ENCODE results near the gene ARL8A. TPM values are rescaled to one million over a fixed set of nuclear protein-coding genes. Genes with fewer than 3 reads are reported as not detected.

ARL8A gene
- total RNA-seq, 1 donor from 2014 or later: 12.5 TPM

DNA sequence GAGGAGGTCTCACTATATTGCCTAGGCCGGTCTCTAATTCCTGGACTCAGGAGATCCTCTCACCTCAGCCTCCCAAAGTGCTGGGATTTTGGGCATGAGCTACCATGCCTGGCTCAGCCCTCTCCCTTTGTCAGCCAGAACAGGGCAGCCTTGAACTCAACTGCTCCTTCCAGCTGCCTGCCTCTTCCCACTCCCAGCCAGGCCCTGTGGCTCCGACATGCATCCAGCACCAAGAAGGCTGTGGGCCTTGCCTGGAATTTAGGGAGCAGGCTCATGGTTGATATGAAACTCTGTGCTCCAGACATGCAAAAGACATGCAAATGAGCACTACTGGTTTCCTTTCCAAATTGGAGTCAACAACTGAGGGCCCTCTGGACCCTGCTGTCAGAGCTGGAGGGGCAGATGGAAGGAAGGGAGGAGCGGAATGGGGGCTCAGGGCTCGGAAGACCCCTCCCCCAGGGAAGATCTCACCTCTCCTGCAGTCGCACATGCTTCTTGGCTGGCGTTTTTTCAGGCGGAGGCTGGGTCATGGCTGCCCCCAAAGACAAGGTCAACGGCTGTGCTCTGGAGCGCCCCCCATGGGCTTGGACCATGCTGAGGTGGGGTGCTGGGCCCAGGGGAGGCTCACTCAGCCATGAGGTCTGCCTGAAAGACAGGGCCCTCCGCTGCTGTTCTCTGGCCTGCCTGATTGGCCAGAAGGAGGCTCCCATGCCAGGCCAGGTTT is 14.4 kb upstream of the ARL8A start:
- Histone ChIP-seq H3K9me3 (ENCODE audit: control insufficient read depth in 3 of 3, low read length in 3 of 3) (no peaks in the 10 kb centered on the region), H3K27me3 (ENCODE audit: control insufficient read depth in 3 of 3, insufficient read depth in 3 of 3, low read length in 3 of 3) (peaks cover 0 to 2% (median 0%) of the 10 kb centered on the region in 3 donors), H3K27ac (ENCODE audit: low read depth, low read length) (no peak overlapping the region), H3K4me3 (ENCODE audit: low read length in 3 of 3) (no peak overlapping the region), H3K36me3 (ENCODE audit: control insufficient read depth in 3 of 3, insufficient read depth in 3 of 3, low read length in 3 of 3) (no peaks in the 10 kb centered on the region), H3K4me1 (ENCODE audit: control insufficient read depth in 3 of 3, insufficient read depth in 3 of 3, low read length in 3 of 3) (peaks cover 6 to 19% (median 15%) of the 10 kb centered on the region in 3 donors), H3K9ac (ENCODE audit: low read depth in 1 of 3, low read length in 3 of 3) (no peak overlapping the region)

DNA sequence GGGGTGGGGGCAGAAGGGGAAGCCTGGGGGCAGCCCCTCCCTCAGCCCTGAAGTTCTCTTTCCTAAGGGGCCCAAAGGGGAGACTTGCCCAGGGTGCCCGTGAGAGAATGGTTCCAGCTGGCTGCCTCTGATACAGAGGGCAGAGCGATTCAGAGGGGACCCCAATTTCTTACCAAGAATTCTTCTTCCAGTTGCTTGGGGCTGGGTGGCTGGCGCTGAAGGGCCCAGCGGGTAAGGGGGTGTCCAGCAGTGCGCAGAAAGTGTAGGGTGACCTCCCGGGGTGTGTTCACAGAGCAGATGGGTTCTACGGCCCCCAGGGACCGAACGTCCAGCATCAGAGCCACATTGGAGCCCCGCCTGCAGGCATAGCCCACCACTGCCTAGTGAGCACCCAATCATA is 13.4 kb upstream of the ARL8A start:
- Histone ChIP-seq H3K9ac (ENCODE audit: low read depth in 1 of 3, low read length in 3 of 3) (no peak overlapping the region), H3K27me3 (ENCODE audit: control insufficient read depth in 3 of 3, insufficient read depth in 3 of 3, low read length in 3 of 3) (peaks cover 0 to 6% (median 0%) of the 10 kb centered on the region in 3 donors), H3K9me3 (ENCODE audit: control insufficient read depth in 3 of 3, low read length in 3 of 3) (no peaks in the 10 kb centered on the region), H3K36me3 (ENCODE audit: control insufficient read depth in 3 of 3, insufficient read depth in 3 of 3, low read length in 3 of 3) (no peaks in the 10 kb centered on the region), H3K27ac (ENCODE audit: low read depth, low read length) (no peak overlapping the region), H3K4me1 (ENCODE audit: control insufficient read depth in 3 of 3, insufficient read depth in 3 of 3, low read length in 3 of 3) (peaks cover 4 to 19% (median 13%) of the 10 kb centered on the region in 3 donors), H3K4me3 (ENCODE audit: low read length in 3 of 3) (no peak overlapping the region)

DNA sequence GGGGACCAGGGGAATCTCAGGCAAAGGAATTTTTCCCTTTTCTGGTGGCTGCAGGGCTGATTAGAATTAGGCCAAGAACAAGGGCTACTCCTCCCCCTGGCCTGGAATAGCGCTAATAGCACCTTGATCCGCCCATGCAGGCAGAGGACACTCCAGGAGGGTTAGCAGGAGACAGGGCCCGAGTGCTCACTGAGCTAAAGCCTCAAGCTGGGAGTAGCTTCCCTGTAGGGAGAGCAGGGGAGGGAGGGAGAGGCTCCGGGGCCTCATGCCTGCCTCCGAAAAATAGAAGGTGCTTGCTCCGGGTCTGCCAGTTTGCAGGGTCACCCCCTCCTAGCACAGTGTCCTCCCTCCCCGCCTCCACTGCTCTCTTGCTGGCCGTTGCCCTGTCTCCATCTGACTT is 12.1 kb upstream of the ARL8A start:
- H3K9ac ChIP-seq (ENCODE audit: low read depth in 1 of 3, low read length in 3 of 3): no peak overlapping the region
- H3K27me3 ChIP-seq (ENCODE audit: control insufficient read depth in 3 of 3, insufficient read depth in 3 of 3, low read length in 3 of 3): peaks cover 0 to 6% (median 0%) of the 10 kb centered on the region in 3 donors
- no peaks in the 10 kb centered on the region for H3K9me3 ChIP-seq (ENCODE audit: control insufficient read depth in 3 of 3, low read length in 3 of 3)
- H3K36me3 ChIP-seq (ENCODE audit: control insufficient read depth in 3 of 3, insufficient read depth in 3 of 3, low read length in 3 of 3): no peaks in the 10 kb centered on the region
- no peak overlapping the region for H3K27ac ChIP-seq (ENCODE audit: low read depth, low read length)
- H3K4me3 ChIP-seq (ENCODE audit: low read length in 3 of 3): no peak overlapping the region
- peaks cover 4 to 14% (median 7%) of the 10 kb centered on the region in 3 donors for H3K4me1 ChIP-seq (ENCODE audit: control insufficient read depth in 3 of 3, insufficient read depth in 3 of 3, low read length in 3 of 3)

GRCh38 chr1:202155478-202156021 is 11.0 kb upstream of the ARL8A start:
- Histone ChIP-seq H3K36me3 (ENCODE audit: control insufficient read depth in 3 of 3, insufficient read depth in 3 of 3, low read length in 3 of 3) (no peaks in the 10 kb centered on the region), H3K27ac (ENCODE audit: low read depth, low read length) (no peak overlapping the region), H3K4me1 (ENCODE audit: control insufficient read depth in 3 of 3, insufficient read depth in 3 of 3, low read length in 3 of 3) (peaks cover 4 to 14% (median 7%) of the 10 kb centered on the region in 3 donors), H3K9me3 (ENCODE audit: control insufficient read depth in 3 of 3, low read length in 3 of 3) (no peaks in the 10 kb centered on the region), H3K9ac (ENCODE audit: low read depth in 1 of 3, low read length in 3 of 3) (no peak overlapping the region), H3K4me3 (ENCODE audit: low read length in 3 of 3) (no peak overlapping the region), H3K27me3 (ENCODE audit: control insufficient read depth in 3 of 3, insufficient read depth in 3 of 3, low read length in 3 of 3) (peaks cover 0 to 5% (median 0%) of the 10 kb centered on the region in 3 donors)

DNA sequence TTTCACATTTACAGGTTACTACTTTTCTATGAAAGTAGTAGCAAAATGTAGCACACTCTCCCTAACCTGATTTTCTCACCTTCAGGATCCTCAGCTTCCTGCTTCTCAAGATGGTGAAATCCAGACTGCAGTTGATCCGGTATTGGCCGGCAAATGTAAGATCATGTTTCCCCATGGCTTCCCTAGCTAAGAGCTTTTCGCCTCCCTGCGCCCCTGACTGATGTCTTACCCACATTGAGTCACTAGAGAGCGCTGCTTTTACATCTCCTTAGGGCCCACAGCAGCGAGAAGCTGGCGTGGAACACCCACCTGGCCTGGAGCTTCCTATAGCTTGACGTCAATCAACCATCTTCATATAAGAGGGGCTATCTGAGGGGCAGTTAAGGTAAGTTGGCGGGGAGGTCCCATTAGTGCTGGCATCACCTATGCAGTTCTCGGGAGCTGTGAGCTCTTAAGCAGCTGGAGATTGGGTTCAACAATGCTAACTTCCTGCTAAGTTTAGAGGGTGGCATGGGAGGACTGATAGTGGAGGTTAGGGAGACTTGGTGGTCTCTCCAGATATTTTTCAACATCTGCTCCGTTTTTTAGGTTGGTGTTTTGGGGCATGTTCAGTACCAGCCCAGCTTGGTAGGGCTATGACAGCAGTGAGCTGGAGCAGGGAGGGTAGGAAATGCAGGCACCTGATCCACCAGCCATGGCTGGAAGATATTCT is 10.4 kb upstream of the ARL8A start:
- H3K27me3 ChIP-seq (ENCODE audit: control insufficient read depth in 3 of 3, insufficient read depth in 3 of 3, low read length in 3 of 3): peaks cover 0 to 4% (median 0%) of the 10 kb centered on the region in 3 donors
- no peaks in the 10 kb centered on the region for H3K9me3 ChIP-seq (ENCODE audit: control insufficient read depth in 3 of 3, low read length in 3 of 3)
- H3K4me3 ChIP-seq (ENCODE audit: low read length in 3 of 3): no peak overlapping the region
- no peak overlapping the region for H3K27ac ChIP-seq (ENCODE audit: low read depth, low read length)
- H3K4me1 ChIP-seq (ENCODE audit: control insufficient read depth in 3 of 3, insufficient read depth in 3 of 3, low read length in 3 of 3): peaks cover 4 to 14% (median 7%) of the 10 kb centered on the region in 3 donors
- H3K9ac ChIP-seq (ENCODE audit: low read depth in 1 of 3, low read length in 3 of 3): no peak overlapping the region
- H3K36me3 ChIP-seq (ENCODE audit: control insufficient read depth in 3 of 3, insufficient read depth in 3 of 3, low read length in 3 of 3): no peaks in the 10 kb centered on the region

DNA sequence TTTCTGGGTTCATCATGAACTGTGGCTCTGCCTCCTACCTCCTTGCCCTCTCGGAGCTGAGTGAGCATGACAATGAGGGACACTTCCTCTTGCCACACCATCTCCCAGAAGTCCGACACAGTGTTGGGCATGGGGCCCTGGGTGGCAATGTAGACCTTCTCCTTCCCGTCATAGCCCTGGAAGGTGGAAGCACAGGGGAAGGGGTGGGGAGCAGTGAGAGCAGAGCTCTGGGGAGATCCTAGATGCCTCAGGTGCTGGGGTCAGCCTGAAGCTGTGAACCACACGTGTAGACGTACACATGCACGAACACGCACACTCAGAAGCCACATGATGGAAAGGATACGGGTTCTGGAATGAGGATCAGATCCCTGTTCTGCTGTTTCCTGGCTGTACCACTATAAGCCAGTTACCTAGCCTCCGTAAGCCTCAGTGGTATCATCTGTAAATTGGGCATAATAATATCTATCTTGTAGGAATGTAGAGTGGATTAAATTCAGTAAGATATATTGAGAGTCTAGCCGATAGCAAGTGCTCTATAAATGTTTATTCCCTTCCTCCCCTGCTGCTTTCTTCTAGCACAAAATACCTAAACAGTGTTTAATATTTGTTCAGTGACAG is 9.7 kb upstream of the ARL8A start:
- H3K4me1 ChIP-seq (ENCODE audit: control insufficient read depth in 3 of 3, insufficient read depth in 3 of 3, low read length in 3 of 3): peaks cover 4 to 14% (median 7%) of the 10 kb centered on the region in 3 donors
- no peak overlapping the region for H3K4me3 ChIP-seq (ENCODE audit: low read length in 3 of 3)
- H3K27me3 ChIP-seq (ENCODE audit: control insufficient read depth in 3 of 3, insufficient read depth in 3 of 3, low read length in 3 of 3): peaks cover 0 to 4% (median 0%) of the 10 kb centered on the region in 3 donors
- no peaks in the 10 kb centered on the region for H3K36me3 ChIP-seq (ENCODE audit: control insufficient read depth in 3 of 3, insufficient read depth in 3 of 3, low read length in 3 of 3)
- H3K27ac ChIP-seq (ENCODE audit: low read depth, low read length): no peak overlapping the region
- H3K9ac ChIP-seq (ENCODE audit: low read depth in 1 of 3, low read length in 3 of 3): no peak overlapping the region
- H3K9me3 ChIP-seq (ENCODE audit: control insufficient read depth in 3 of 3, low read length in 3 of 3): no peaks in the 10 kb centered on the region

DNA sequence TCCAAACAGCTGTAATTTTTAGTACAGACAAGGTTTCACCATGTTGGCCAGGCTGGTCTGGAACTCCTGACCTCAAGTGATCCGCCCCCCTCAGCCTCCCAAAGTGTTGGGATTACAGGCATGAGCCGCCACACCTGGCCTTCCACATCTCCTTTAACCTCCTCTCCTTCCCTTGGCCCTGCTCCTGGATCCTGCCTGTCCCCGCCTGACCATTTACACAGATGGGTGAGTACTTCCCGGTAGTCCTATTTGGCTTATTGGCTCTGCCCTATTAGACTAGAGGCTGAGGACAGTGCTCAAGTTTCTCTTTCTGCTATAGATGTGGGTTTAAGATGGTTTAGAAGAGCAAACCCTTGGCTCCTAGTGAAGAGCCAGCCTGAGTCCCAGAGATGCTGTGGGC is 8.7 kb upstream of the ARL8A start:
- no peaks in the 10 kb centered on the region for H3K9me3 ChIP-seq (ENCODE audit: control insufficient read depth in 3 of 3, low read length in 3 of 3)
- H3K27ac ChIP-seq (ENCODE audit: low read depth, low read length): no peak overlapping the region
- H3K36me3 ChIP-seq (ENCODE audit: control insufficient read depth in 3 of 3, insufficient read depth in 3 of 3, low read length in 3 of 3): no peaks in the 10 kb centered on the region
- no peak overlapping the region for H3K9ac ChIP-seq (ENCODE audit: low read depth in 1 of 3, low read length in 3 of 3)
- no peak overlapping the region for H3K4me3 ChIP-seq (ENCODE audit: low read length in 3 of 3)
- H3K27me3 ChIP-seq (ENCODE audit: control insufficient read depth in 3 of 3, insufficient read depth in 3 of 3, low read length in 3 of 3): peaks cover 0 to 4% (median 0%) of the 10 kb centered on the region in 3 donors
- H3K4me1 ChIP-seq (ENCODE audit: control insufficient read depth in 3 of 3, insufficient read depth in 3 of 3, low read length in 3 of 3): peaks cover 4 to 14% (median 7%) of the 10 kb centered on the region in 3 donors

- no peaks in the 10 kb centered on the region for H3K36me3 ChIP-seq (ENCODE audit: control insufficient read depth in 3 of 3, insufficient read depth in 3 of 3, low read length in 3 of 3)
- no peaks in the 10 kb centered on the region for H3K9me3 ChIP-seq (ENCODE audit: control insufficient read depth in 3 of 3, low read length in 3 of 3)
- no peak overlapping the region for H3K9ac ChIP-seq (ENCODE audit: low read depth in 1 of 3, low read length in 3 of 3)
- no peak overlapping the region for H3K27ac ChIP-seq (ENCODE audit: low read depth, low read length)
- H3K4me1 ChIP-seq (ENCODE audit: control insufficient read depth in 3 of 3, insufficient read depth in 3 of 3, low read length in 3 of 3): peaks cover 4 to 14% (median 7%) of the 10 kb centered on the region in 3 donors
- H3K4me3 ChIP-seq (ENCODE audit: low read length in 3 of 3): no peak overlapping the region
- H3K27me3 ChIP-seq (ENCODE audit: control insufficient read depth in 3 of 3, insufficient read depth in 3 of 3, low read length in 3 of 3): peaks cover 0 to 4% (median 0%) of the 10 kb centered on the region in 3 donors
Measured at GRCh38 chr1:202152399-202152798, 7.9 kb upstream of the ARL8A start.

- Histone ChIP-seq H3K9me3 (ENCODE audit: control insufficient read depth in 3 of 3, low read length in 3 of 3) (no peaks in the 10 kb centered on the region), H3K27ac (ENCODE audit: low read depth, low read length) (no peak overlapping the region), H3K27me3 (ENCODE audit: control insufficient read depth in 3 of 3, insufficient read depth in 3 of 3, low read length in 3 of 3) (peaks cover 0 to 4% (median 0%) of the 10 kb centered on the region in 3 donors), H3K4me1 (ENCODE audit: control insufficient read depth in 3 of 3, insufficient read depth in 3 of 3, low read length in 3 of 3) (peaks cover 4 to 14% (median 7%) of the 10 kb centered on the region in 3 donors), H3K4me3 (ENCODE audit: low read length in 3 of 3) (no peak overlapping the region), H3K9ac (ENCODE audit: low read depth in 1 of 3, low read length in 3 of 3) (peak overlapping the region in 1 of 3 donors; percentile 25), H3K36me3 (ENCODE audit: control insufficient read depth in 3 of 3, insufficient read depth in 3 of 3, low read length in 3 of 3) (no peaks in the 10 kb centered on the region)
Measured at GRCh38 chr1:202151045-202151444, 6.5 kb upstream of the ARL8A start.

Measured in skeletal muscle tissue (tissue), 4 donors.